ENCODE data around the gene SH2D4B.
"Not testable (repeated sequence)": the region's sequence is repeated elsewhere in the genome, so short reads cannot be mapped to it uniquely, and the experiment has no call there.

The SH2D4B gene

DNA sequence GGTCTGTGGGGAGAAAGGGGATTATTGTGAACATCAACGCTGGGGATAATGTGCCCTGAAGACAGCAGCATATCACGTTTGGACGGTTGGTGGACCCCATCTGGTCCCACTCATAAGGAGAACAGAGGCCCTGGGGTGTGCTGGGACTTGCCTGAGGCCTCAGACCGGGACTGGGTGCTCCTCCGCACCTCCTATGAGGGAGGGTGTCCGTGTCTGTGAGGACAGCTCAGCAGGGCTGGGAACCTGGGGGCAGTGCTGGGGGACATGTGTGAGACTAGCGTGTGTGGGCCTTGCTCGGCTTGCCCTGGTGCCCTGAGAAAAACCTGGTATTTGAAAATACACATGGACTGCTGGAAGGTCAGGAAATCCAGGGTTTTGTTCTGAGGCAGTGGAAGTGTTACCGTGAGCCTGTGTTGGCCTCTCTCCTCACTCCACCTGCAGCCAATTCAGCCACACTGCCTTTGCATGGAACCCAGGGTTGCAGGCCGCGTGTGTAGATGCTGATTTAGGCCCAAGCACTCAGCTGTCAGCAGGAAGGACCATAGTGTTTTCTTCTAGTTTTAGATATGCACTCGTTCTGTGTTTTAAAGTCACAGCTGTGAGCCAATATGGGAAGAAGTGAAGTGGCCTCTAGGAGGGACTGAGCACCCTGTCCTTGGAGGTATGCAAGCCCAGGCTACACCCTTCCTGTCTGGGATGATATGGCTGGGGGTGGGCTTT is 13.4 kb upstream of the SH2D4B start:
- no peak for DNase-seq (ENCODE audit: low spot score)

DNA sequence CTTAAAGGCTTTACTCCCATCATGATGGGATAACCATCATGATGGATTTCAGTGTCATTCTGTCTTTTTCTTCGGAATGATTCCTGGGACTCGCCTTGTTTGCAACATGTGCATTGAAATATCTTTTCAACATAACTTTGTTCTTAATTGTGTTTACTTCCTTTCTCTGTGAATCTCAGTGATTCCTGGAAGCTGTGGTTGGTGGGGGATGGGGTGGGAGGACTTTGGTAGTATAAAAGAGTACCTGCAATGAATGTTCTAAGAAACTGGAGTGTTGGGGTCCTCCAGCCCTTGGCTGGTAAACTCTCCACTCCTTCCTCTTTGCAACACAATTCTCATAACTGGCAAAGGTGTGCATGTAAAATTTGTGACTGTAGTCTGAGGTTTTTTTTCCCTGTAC is 11.5 kb upstream of the SH2D4B start:
- DNase-seq (ENCODE audit: low spot score): no peak

DNA sequence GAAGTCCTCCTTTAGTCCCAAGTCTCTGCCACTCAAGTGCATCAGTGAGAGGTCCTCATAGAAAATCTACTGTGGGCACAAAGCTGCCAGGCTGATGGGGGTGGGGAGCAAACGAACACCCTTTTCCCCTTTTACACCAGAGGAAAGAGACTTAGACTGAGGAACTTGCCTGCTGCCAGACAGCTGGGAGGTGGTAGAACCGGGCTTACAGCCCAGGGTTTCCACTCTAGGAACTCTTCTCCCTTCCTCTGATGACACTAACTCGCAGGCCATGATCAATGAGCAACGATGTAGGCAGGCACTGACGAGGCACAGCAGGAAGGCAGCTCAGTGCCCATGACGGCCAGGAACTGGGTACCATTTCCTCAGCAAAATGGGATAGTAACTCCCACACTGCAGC is 11.0 kb upstream of the SH2D4B start:
- peak; percentile 60 for DNase-seq (ENCODE audit: low spot score)

DNA sequence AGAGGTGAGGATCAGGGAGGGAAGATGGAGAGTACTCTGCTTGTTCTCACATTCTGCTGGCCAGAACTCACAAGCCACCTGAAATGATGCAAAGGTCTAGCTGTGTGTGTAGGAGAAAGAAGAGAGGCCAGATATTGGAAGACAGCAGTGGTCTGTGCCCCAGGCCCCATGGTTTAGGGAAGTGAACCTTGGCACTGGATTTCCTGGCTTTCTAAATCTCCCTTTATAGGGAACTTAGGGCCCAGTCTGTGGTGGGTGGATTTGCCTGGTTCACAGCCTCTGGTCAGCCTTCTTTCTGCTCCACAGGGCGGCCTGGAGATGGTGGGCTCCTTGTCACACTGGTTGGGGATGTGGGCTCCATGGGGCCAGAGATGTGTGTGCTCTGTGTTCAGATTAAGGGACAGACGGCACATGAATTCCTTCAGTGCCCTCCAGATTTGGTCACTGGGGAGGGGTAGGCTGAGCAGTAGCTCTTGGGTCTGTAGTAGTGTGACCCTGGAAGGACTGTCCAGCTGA is 9.5 kb upstream of the SH2D4B start:
- DNase-seq (ENCODE audit: low spot score): peak; percentile 51

DNA sequence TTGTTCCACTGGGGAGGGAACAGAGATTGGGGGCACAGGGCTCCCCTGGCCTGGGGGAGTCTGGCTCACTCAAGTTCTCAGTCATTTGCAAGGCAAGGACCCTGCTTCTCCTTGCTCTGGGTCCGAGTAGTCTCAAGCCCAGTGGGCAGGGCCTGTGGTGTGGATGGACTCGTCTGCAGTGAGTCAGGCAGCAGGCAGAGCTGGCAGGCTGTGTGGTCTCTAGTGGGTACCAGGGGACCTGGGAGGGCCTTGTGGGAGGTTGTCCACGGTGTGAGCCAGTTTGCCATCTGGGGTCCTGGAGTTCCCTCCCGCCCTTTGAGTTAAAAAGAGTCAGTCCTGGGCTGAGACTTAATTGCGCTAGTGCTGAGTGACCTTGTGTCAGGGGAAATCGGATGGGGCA is 8.8 kb upstream of the SH2D4B start:
- no peak for DNase-seq (ENCODE audit: low spot score)

DNA sequence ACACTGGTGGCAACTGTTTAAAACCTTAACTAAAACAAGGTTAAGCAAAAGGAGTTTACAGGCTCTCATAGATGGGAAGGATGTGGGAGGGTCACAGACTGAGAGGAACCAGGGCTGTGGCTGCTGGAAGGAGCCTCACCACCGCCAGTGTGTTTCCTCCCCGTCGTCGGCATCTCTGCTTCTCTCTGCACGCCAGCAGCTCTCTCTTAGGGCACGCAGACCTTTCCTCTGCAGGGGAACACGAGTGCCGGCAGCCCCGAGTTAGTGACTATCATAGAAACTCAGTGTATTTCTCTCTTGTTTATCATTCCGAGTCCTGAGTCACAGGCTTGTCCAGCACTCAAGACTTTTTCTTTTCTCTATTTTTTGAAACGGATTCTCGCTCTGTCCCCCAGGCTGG is 8.1 kb upstream of the SH2D4B start:
- DNase-seq (ENCODE audit: low spot score): peak; percentile 46

DNA sequence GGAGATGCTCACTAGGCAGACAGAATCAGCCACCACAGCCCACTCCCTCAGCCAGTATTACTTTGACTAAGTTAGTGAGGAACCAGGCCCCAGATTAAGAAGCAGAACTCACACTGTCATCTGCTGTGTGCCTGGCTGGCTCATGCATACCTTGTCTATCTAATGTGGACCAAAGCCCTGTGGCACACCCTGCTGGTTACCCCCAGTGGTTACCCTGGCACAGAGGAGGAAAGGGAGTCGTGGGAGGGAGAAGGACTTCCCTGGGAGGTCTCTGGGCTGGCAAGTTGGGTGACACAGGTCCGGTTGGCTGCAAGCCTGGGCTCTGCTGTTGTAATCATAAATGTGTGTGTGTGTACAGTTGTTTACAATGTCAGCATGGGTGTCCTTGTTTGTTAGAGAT is 7.5 kb upstream of the SH2D4B start:
- DNase-seq (ENCODE audit: low spot score): peak; percentile 59

DNA sequence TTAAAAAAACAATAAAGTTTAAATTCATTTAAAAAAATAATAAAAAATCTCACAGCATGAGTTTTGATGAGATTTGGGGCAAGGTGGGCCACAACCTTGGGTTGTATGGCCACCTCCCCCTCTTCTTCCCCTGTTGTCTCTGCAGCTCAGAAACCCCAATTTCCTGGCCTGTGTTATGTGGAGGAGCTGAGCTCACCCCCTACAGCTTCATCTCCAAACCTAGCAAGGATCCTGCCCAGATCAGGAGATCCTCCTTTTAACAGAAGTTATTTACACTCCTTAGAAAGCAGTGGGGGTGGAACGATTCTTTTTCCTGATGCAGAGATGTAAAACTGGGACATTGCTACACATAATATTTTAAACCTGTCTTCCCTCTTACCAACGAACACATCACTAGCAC is 6.9 kb upstream of the SH2D4B start:
- DNase-seq (ENCODE audit: low spot score): no peak

DNA sequence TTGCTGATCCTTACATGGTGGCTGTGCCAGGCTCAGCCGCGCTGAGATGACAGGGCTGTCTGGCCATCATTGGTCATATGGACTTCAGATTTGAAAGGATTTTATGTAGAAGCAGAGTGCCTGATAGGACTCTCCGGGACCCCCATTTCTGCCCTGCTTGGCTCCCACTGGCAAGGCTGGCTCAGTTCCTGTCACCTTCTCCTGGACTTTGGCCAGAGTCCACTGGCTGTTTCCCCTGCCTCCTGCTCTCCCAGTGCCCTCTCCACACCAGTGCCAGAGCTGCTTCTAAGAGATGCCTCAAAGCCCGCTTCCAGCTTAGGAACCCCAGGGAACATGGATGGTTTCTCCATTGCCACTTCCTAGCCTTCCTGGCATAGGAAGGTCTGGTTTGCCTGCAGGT is 5.1 kb upstream of the SH2D4B start:
- no peak for DNase-seq (ENCODE audit: low spot score)

DNA sequence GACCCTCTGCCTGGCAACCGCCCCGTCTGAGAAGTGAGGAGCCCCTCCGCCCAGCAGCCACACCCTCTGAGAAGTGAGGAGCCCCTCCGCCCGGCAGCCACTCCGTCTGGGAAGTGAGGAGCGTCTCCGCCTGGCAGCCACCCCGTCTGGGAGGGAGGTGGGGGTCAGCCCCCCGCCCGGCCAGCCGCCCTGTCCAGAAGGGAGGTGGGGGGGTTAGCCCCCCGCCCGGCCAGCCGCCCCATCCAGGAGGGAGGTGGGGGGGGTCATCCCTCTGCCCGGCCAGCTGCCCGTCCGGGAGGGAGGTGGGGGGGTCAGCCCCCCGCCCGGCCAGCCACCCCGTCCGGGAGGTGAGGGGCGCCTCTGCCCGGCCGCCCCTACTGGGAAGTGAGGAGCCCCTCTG is 3.6 kb upstream of the SH2D4B start:
- DNase-seq (ENCODE audit: low spot score): not testable (repeated sequence)

DNA sequence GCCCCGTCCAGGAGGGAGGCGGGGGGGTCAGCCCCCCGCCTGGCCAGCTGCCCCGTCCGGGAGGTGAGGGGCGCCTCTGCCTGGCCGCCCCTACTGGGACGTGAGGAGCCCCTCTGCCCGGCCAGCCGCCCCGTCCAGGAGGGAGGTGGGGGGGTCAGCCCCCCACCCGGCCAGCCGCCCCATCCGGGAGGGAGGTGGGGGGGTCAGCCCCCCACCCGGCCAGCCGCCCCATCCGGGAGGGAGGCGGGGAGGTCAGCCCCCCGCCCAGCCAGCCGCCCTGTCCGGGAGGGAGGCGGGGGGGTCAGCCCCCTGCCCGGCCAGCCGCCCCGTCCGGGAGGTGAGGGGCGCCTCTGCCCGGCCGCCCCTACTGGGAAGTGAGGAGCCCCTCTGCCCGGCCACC is 3.1 kb upstream of the SH2D4B start:
- DNase-seq (ENCODE audit: low spot score): not testable (repeated sequence)

DNA sequence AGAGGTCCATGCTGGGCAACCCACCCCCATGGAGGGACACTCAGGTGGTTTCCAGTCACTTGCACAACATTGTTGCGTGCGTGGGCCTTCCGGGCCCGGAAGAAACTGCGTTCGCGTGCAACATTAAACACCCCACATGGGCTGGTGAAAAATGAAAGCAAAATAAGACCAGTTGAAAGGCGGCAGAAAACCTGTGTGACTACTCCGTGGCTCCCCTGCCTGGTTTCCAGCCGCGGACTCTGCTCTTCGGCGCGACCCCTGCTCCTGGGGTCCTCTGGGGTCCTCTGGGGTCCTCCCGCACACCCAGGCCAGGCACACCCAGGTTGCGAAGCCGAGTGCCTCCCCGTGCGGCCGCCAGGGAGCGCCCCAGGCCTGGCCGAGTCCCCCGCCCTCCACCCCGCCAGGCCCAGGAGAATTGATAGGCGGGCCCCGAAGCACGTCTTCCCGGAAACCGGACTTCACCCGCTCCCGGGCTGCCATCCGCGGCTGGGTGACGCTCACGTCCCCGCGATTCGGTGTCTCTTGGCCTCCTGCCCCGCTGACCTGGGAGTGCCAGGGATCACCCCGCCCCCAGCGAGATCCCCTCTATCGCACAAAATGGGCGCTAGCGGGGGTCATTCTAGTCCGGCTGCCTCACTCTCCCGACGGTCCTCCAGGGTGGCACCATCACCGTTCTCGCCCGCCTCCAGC is 1.9 kb upstream of the SH2D4B start:
- peak; percentile 38 for DNase-seq (ENCODE audit: low spot score)

DNA sequence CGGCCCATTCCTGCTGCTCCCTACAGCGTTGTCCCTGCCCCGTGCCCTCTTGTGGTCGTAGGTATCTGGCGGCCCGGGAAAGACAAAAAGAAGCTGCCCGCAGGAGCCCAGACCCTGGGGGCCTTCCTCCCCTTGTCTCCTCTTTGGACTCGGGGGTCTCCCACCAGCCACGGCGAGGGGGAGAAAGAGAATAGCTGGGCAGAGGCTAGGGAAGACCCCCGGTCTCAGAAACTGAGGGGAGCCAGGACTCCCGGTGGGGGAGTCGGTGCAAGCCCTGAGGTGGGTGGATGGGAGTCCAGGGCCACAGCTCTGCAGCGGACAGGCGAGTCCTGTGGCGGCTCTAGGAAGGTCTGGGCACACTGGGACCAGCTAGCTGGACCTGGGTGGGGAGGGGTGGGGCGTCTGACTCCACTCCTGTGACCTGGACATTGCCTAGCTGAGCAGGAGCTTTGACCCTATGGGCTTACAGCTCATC is 1.3 kb upstream of the SH2D4B start:
- no peak for DNase-seq (ENCODE audit: low spot score)

DNA sequence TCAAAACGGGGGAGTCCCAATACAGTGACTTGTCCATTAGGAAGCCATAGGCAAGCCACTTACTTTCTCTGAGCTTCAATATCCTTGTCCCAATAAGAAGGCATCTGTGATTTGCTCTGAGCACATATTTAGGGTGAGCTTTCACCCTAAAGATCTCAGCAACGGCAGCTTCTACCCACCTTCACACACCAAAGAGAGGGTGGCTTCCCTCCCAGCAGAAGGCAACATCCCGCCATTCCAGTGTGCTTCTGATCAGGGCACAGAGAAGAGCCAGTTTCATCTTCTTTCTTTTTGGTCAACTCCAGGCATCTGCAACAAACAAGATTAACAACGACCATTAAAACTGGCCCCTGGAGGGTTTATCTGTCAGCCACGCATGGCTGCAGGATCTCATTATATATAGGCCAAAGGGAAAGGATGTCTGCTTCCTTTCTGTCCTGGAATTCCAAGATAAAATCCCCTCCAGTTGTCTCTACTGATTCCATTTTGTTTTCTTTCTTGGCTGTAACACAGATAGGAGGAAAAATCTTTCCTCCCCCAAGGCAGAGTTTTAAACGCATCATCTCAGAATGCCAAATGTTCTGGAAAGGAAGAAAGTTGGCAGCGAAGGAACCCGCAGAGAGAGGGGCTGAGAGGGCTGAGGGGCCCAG is 491 bp upstream of the SH2D4B start:
- DNase-seq (ENCODE audit: low spot score): no peak

DNA sequence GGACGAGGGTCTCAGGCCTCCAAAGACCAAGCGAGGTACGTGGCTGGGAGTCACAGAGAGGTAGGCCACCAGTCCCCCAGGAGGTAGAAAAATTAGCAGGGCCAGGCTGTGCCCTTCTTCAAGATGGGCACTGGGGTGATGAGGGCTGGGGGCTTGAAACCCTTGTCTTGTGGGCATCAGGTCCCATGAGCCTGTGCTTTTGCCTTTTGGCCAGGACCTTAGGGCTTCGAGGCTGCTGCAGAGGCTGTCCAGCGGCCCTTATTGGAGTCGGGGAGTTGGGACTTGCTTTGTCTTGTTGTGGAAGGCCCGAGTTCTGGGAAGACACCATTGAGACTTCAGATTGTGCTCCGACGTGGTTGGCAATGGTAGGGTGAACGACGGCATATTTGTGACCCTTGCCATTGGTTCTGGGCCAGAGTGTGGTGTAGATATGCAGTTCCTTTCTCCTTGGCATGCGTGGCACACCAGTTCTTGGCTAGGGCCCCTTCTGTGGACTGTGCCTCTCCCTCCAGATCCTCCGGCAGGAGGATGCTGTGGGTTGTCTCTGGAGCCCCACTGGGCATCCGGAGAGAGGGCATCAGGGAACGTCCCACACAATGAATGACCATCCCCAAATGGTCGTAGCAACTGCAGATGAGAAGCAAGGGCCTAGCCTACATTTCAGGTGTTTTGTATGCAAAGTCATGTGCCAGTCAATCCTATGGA is 931 bp downstream of the SH2D4B start:
- no peak for DNase-seq (ENCODE audit: low spot score)

DNA sequence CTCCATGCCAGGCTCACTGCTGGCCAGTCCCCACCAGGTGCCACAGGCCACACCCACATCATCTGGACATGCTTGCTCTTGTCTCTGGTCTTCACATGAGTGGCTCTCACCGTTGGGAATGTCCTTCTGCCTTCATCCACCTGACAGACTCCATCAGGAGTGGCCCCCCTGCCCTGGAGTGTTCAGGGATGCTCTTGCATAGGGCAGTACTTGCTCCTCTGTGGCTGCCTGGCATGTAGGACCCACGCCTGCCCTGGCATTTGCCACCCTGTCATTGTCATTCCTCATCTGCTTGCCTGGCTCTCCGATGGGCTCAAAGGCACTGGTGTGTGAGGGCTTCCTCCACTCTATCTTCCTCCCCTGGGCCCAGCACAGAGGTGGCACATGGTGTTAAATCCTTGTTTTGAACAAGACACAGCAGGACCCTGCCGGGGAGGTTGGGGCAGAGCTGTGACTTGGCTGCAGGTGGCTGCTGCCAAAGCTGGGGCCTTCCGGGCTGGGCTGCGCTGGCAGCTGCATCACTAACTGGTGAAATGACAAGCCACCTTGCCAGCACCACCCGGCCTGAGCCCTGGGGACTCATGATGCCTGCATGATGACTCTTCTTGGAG is 1.8 kb downstream of the SH2D4B start:
- no peak for DNase-seq (ENCODE audit: low spot score)

DNA sequence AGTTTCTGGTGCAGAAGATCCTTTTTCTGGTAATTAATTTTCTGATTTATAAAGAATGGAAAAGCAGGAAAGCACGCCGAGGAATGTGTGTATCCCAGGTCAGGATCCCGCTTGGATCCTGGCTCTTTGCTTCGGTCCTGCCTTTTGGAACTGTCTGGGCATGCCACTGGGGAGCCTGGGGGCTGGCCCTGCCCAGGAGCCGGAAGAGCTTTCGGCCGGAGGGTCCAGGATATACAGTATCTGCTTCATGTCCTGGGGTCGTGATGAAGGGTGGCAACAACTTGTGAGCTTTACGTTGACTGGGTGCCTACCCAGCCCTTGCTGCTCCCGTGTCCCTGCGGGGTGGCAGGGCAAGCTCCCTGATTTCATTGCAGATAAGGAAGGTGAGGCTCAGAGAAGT is 2.4 kb downstream of the SH2D4B start:
- no peak for DNase-seq (ENCODE audit: low spot score)

DNA sequence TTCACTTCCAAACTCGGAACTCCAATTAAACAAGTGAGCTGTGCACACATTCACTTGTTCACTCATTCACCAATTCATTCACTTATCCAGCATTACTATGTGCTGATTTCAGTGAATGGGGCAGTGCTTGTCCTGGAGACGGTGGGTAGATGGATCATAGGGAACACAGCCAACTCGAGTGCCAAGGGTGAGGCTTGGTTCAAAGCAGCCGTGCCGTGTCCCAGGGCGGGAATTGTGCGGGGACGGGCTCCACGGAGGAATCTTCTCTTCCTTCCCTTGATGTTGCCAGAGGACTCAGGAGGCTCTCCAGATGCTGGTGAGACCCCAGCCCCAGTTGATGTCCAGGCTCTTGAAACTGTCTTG is 2.9 kb downstream of the SH2D4B start:
- DNase-seq (ENCODE audit: low spot score): no peak

DNA sequence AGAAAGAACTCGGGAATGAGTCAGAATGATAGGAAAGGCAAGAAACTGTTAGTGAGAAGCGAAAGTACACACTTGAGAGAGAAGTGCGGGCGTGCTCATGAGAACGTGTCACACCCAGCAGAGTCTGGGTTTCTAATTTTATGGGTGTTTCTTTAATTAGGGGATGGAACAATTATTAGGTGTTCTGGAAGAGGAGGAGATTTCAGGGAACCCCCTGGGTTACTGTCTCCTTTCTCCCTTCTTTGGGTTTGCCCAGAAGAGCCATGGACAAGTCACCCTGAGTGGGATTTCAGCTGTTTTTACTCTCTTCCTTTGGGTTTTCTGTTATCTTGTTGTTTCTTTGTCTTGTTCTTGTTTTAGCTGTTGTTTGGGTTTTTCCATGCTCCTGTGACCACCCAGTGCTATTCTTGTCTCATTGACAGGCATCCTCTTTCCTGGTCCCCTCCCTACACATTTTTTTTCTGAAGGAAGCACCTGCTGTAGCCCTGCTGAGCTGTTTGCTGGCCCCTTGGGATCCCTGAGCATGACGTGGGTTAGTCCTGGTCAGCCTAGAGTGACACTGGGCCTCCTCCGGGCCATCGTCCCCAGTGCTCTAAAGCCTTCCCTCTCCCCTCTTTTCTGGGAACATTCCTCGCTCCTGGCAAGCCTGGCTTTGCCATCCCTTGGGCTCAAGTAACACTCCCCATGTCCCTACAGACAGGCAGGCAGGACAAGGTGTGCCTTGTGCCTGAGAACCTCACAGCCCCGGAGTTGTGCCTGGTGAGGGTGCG is 3.5 kb downstream of the SH2D4B start:
- no peak for DNase-seq (ENCODE audit: low spot score)

DNA sequence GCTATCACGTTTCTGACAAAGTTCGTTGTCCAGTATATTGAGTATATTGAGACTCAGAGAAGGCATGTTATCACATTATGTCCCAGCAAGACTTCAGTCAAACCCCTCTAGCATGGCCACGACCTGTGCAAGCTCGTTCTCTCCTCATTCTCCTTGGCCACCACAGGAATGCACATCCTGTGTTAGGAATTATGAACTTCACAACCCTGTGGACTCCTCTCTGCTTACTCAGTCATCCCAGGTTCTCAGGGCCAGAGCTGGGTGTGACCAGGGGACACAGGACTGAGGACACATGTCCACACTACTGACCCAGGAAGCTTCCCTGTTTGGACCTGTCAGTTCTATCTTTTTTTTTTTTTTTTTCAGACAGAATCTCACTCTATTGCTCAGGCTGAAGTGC is 4.4 kb downstream of the SH2D4B start:
- DNase-seq (ENCODE audit: low spot score): no peak

DNA sequence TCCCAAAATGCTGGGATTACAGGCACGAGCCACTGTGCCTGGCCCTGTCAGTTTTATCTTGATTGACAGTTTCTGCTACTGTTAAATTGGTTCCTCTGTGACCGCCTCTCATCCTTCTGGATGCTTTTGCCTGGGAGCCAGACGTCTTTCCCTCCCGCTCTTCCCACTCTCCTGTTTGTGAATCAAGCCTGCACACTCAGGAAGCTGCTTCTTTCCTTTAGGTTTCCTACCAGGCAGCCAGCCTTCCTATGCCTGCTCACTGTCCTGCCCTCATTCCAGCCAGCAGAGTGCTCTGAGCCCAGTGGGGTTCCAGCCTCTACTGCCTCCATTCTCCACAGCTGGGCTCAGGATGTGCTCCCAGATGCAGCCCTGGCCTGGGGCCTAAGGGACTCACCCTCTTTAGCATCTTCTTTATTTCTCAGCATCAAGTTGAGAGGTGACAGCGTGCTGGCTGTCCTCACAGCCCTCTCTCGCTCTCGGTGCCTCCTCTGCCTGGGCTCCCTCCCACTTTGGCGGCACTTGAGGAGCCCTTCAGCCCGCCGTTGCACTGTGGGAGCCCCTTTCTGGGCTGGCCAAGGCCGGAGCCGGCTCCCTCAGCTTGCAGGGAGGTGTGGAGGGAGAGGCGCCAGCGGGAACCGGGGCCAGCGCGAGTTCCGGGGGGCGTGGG is 5.1 kb downstream of the SH2D4B start:
- DNase-seq (ENCODE audit: low spot score): no peak
